GM23248 (cell line): ENCODE results near the gene ZNF286A.
"Not testable (repeated sequence)": the region's sequence is repeated elsewhere in the genome, so short reads cannot be mapped to it uniquely, and the experiment has no call there.

Experiments used
- EZH2 ChIP-seq: fragments of 200-600 bp; sonication (generic); IDR thresholded peaks from 2 replicates; pipeline ENCODE4 v1.6.1; 2018; ENCODE audit warnings: antibody characterized with exemption, mild to moderate bottlenecking; ENCODE audit not compliant: insufficient read depth, poor library complexity, severe bottlenecking
- EZH2phosphoT487 ChIP-seq: fragments of 200-600 bp; sonication (generic); IDR thresholded peaks from 2 replicates; pipeline ENCODE4 v1.6.1; 2018; ENCODE audit warnings: antibody characterized with exemption, moderate library complexity, mild to moderate bottlenecking, low read depth; ENCODE audit not compliant: insufficient read depth

DNA sequence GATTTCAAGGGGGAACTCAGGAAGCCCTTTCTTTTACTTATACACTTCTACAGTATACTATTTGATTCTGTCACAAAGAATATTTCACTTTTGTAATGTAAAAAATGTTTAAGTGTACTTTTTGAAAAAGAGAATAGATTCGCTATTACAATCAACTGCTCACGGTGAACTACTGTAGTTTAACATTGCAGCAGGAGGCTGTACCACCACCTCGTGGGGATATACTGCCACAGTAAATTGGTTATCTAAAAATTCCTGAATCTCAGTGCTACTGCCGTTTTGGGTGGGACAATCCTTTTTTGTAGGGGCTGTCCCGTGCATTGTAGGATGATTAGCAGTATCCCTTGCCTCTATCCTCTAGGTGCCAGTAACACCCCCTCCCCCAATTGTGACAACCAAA lies 30.0 kb upstream of the ZNF286A start:
- not testable (repeated sequence) for TF ChIP-seq EZH2, EZH2phosphoT487
